WERI-Rb-1 (cell line): Measurements from ENCODE around the gene PCIF1.

Experiments used
- DNase-seq: peaks from one replicate; pipeline ENCODE4 v3.0.0-alpha.2; 2020
- H3K27ac ChIP-seq: fragments of 250-450 bp; sonication (Bioruptor Pico); 2 replicates; pipeline ENCODE4 v1.5.1; 2020; ENCODE audit warnings: mild to moderate bottlenecking, moderate library complexity
- H3K27me3 ChIP-seq: fragments of 250-450 bp; sonication (Bioruptor Pico); 2 replicates; pipeline ENCODE4 v1.5.1; 2021; ENCODE audit warnings: mild to moderate bottlenecking, low read depth, moderate library complexity; ENCODE audit not compliant: insufficient read depth, severe bottlenecking
- H3K36me3 ChIP-seq: fragments of 250-450 bp; sonication (Bioruptor Pico); 2 replicates; pipeline ENCODE4 v1.5.1; 2020; ENCODE audit warnings: mild to moderate bottlenecking, moderate library complexity
- H3K4me3 ChIP-seq: 2 replicates; pipeline ENCODE4 v1.5.1; 2011; ENCODE audit warnings: low read depth, mild to moderate bottlenecking, control low read depth, low read length
- H3K9me3 ChIP-seq: fragments of 250-450 bp; sonication (Bioruptor Pico); 2 replicates; pipeline ENCODE4 v1.5.1; 2021; ENCODE audit warnings: mild to moderate bottlenecking, moderate library complexity; ENCODE audit not compliant: severe bottlenecking
- CTCF ChIP-seq: IDR thresholded peaks from 2 replicates; pipeline ENCODE4 v1.5.1; 2011; ENCODE audit warnings: low read depth, mild to moderate bottlenecking, control low read depth, inconsistent platforms, low read length

Gene PCIF1

GRCh38 chr20:45890985-45891983, 43.2 kb upstream of the PCIF1 start, which contains the start of the genes CTSA and NEURL2:
CTSA (plus strand) TSS chr20:45891335; CDS start chr20:45891569, 234 bp downstream.
NEURL2 (minus strand) TSS chr20:45891208; CDS start chr20:45890991, 217 bp downstream.
- no peak for TF ChIP-seq CTCF
- no peaks in the 10 kb centered on the region for H3K9me3 ChIP-seq
- peak within 1 kb of the TSS; percentile 60 for H3K4me3 ChIP-seq
- H3K36me3 ChIP-seq, result peaks cover 41% of the 10 kb centered on the region
- H3K27me3 ChIP-seq, result no peaks in the 10 kb centered on the region
- H3K27ac ChIP-seq, result peak within 1 kb of the TSS; percentile 81
- DNase-seq, result peak; percentile 92

- 0 out of 2 replicates have a peak, but pooled peaks have one; percentile 13 for TF ChIP-seq CTCF
- Histone ChIP-seq H3K27ac (no peak overlapping the region; the same call in 1 of the 2 replicates), H3K9me3 (no peaks in the 10 kb centered on the region), H3K36me3 (peaks cover 41% of the 10 kb centered on the region), H3K27me3 (no peaks in the 10 kb centered on the region), H3K4me3 (peak overlapping the region; percentile 60)
- DNase-seq, result peak; percentile 35
Observed at GRCh38 chr20:45892049-45892825, 42.2 kb upstream of the PCIF1 start.

GRCh38 chr20:45892828-45893500, 41.5 kb upstream of the PCIF1 start:
- DNase-seq, result no peak
- peaks cover 48% of the 10 kb centered on the region for H3K36me3 ChIP-seq
- H3K27me3 ChIP-seq, result no peaks in the 10 kb centered on the region
- H3K4me3 ChIP-seq, result no peak overlapping the region
- no peak overlapping the region for H3K27ac ChIP-seq
- no peak for TF ChIP-seq CTCF
- H3K9me3 ChIP-seq, result no peaks in the 10 kb centered on the region

- H3K36me3 ChIP-seq, result peaks cover 52% of the 10 kb centered on the region
- H3K9me3 ChIP-seq, result no peaks in the 10 kb centered on the region
- H3K27ac ChIP-seq, result no peak overlapping the region
- no peak overlapping the region for H3K4me3 ChIP-seq
- TF ChIP-seq CTCF, result no peak
- no peak for DNase-seq
- no peaks in the 10 kb centered on the region for H3K27me3 ChIP-seq
Observed at GRCh38 chr20:45893831-45894230, 40.7 kb upstream of the PCIF1 start.

- Histone ChIP-seq H3K4me3 (no peak overlapping the region), H3K36me3 (peaks cover 56% of the 10 kb centered on the region), H3K27ac (no peak overlapping the region), H3K27me3 (no peaks in the 10 kb centered on the region), H3K9me3 (no peaks in the 10 kb centered on the region)
- no peak for DNase-seq
- no peak for TF ChIP-seq CTCF
Observed at GRCh38 chr20:45894797-45895196, 39.7 kb upstream of the PCIF1 start.
